GM12878 (cell line): ENCODE measurements around the gene TIPIN. TPM values are rescaled to one million over a fixed set of nuclear protein-coding genes. Genes with fewer than 3 reads are reported as not detected.

ENCODE experiments used
- ATF7 ChIP-seq: fragments of 450-650 bp; IDR thresholded peaks from 2 replicates; pipeline ENCODE4 v1.6.1; 2016; ENCODE audit warnings: low read depth, mild to moderate bottlenecking
- BCL11A ChIP-seq: IDR thresholded peaks from 2 replicates; pipeline ENCODE4 v1.6.1; 2011; ENCODE audit warnings: low read depth, low read length
- CEBPZ ChIP-seq: fragments of 150-350 bp; IDR thresholded peaks from 2 replicates; pipeline ENCODE4 v1.6.1; 2016; ENCODE audit warnings: low read depth, low read length
- CTCF ChIP-seq, 3 experiments: IDR thresholded peaks in 2 of 3; conservative IDR thresholded peaks in 1 of 3; 2 replicates each; pipeline ENCODE4 v1.5.1; 2011; ENCODE audit warnings: low read depth in 3 of 3, low read length in 3 of 3, mild to moderate bottlenecking in 3 of 3, control low read depth in 2 of 3, moderate library complexity in 2 of 3, inconsistent platforms in 1 of 3, mixed read lengths in 1 of 3; ENCODE audit not compliant: control insufficient read depth in 2 of 3, insufficient read depth in 1 of 3; ENCODE audit errors: extremely low read depth in 1 of 3
- FOXK2 ChIP-seq: fragments of 450-650 bp; IDR thresholded peaks from 2 replicates; pipeline ENCODE4 v1.6.1; 2017; ENCODE audit warnings: mild to moderate bottlenecking, moderate library complexity
- GATAD2B ChIP-seq: fragments of 450-650 bp; conservative IDR thresholded peaks from 2 replicates; pipeline ENCODE4 v1.6.1; 2017; ENCODE audit warnings: low read depth, mild to moderate bottlenecking, moderate library complexity
- IKZF2 ChIP-seq, 2 experiments: fragments of 450-650 bp; IDR thresholded peaks; 2 replicates each; pipeline ENCODE4 v1.6.1; 2017; ENCODE audit warnings: mild to moderate bottlenecking in 2 of 2, moderate library complexity in 2 of 2
- KLF5 ChIP-seq: fragments of 450-650 bp; IDR thresholded peaks from 2 replicates; pipeline ENCODE4 v1.6.1; 2014; ENCODE audit warnings: mild to moderate bottlenecking; ENCODE audit not compliant: partially characterized antibody
- MTA2 ChIP-seq: fragments of 450-650 bp; IDR thresholded peaks from 2 replicates; pipeline ENCODE4 v1.6.1; 2016; ENCODE audit warnings: low read depth, mild to moderate bottlenecking, moderate library complexity
- MTA3 ChIP-seq: IDR thresholded peaks from 2 replicates; pipeline ENCODE4 v1.6.1; 2012; ENCODE audit warnings: low read length, inconsistent platforms, borderline replicate concordance
- NR2C1 ChIP-seq: fragments of 450-650 bp; IDR thresholded peaks from 2 replicates; pipeline ENCODE4 v1.6.1; 2017; ENCODE audit warnings: antibody characterized with exemption, mild to moderate bottlenecking, moderate library complexity
- NR2F1 ChIP-seq: fragments of 450-650 bp; conservative IDR thresholded peaks from 2 replicates; pipeline ENCODE4 v1.6.1; 2017; ENCODE audit warnings: mild to moderate bottlenecking
- PAX5 ChIP-seq: IDR thresholded peaks from 2 replicates; pipeline ENCODE4 v1.6.1; 2011; ENCODE audit warnings: low read depth, low read length, borderline replicate concordance
- RUNX3 ChIP-seq: IDR thresholded peaks from 2 replicates; pipeline ENCODE4 v1.6.1; 2012; ENCODE audit warnings: low read length, inconsistent platforms
- SPI1 ChIP-seq: IDR thresholded peaks from 2 replicates; pipeline ENCODE4 v1.6.1; 2011; ENCODE audit warnings: low read depth, mild to moderate bottlenecking, low read length, moderate library complexity, borderline replicate concordance; ENCODE audit not compliant: insufficient read depth
- TAF1 ChIP-seq: IDR thresholded peaks from 2 replicates; pipeline ENCODE4 v1.6.1; 2011; ENCODE audit warnings: mild to moderate bottlenecking, low read depth, low read length, borderline replicate concordance
- ZNF687 ChIP-seq: fragments of 450-650 bp; IDR thresholded peaks from 2 replicates; pipeline ENCODE4 v1.6.1; 2017; ENCODE audit warnings: mild to moderate bottlenecking, moderate library complexity
- ZZZ3 ChIP-seq: IDR thresholded peaks from 2 replicates; pipeline ENCODE4 v1.6.1; 2011; ENCODE audit warnings: low read depth; ENCODE audit not compliant: control insufficient read depth, insufficient read length
- polyA plus RNA-seq, 11 experiments: library from polyadenylated mRNA; depleted of rRNA in 4 of 11; unstranded in 6 of 11; stranded (reverse) in 5 of 11; fragments of >200 nt; fragmentation: Nextera tagmentation in 4 of 11; fragmentation: Illumina TruSeq in 1 of 11; extraction: Ambion mirVana in 4 of 11; extraction: Trizol in 1 of 11; gene quantifications; 1 replicate in 1 of 11; 2 replicates in 10 of 11; pipeline versions ENCODE4 v1.2.1 to v1.2.3, GENCODE V29; 2011 to 2016; ENCODE audit warnings: inconsistent platforms in 2 of 11, missing spikeins in 2 of 11, low read depth in 1 of 11
- total RNA-seq, 4 experiments: library from RNA; depleted of rRNA in 3 of 4; stranded (reverse); fragments of >200 nt in 3 of 4; fragmentation: Illumina TruSeq in 1 of 4; extraction: Trizol in 1 of 4; gene quantifications; 2 replicates each; pipeline versions ENCODE4 v1.2.1 to v1.2.3, GENCODE V29; 2013 to 2021

TIPIN gene
- total and polyA plus RNA-seq, 10 of the 15 experiments (the other 5 are each of a cell fraction or from before 2014, with no cell fraction given), result 21.1 to 69.2 (median 47.0) TPM

- TF ChIP-seq CEBPZ (no peak), CTCF (IDR thresholded peaks at IDR 0.05 in 2 of 3, conservative IDR thresholded peaks at IDR 0.05 in 1 of 3; ENCODE audit: control insufficient read depth in 2 of 3, extremely low read depth in 1 of 3, insufficient read depth in 1 of 3, low read depth in 3 of 3, low read length in 3 of 3) (no peak), PAX5 (no peak), GATAD2B (no peak; the same call in 1 of the 2 replicates), ZZZ3 (no peak), NR2F1 (peak; percentile 33; the same call in 1 of the 2 replicates), NR2C1 (no peak), KLF5 (no peak), IKZF2 (IDR thresholded peaks at IDR 0.05) (peak in 1 of 2 experiments; percentile 37; a peak in 1 of 4 replicates), ATF7 (no peak), ZNF687 (no peak), RUNX3 (peak; percentile 38), BCL11A (no peak), MTA3 (no peak), MTA2 (no peak), TAF1 (peak; percentile 31; the same call in 1 of the 2 replicates), FOXK2 (no peak), SPI1 (no peak)
These were observed 62.1 kb downstream of the TIPIN start (continued) for GRCh38 chr15:66294157-66294931.
